H1 (cell line): Measurements from ENCODE around the gene LNX2. TPM values are rescaled to one million over a fixed set of nuclear protein-coding genes. Genes with fewer than 3 reads are reported as not detected.

Source experiments
- USF2 ChIP-seq: IDR thresholded peaks from 2 replicates; pipeline ENCODE4 v1.6.1; 2011; ENCODE audit warnings: low read length, improper control_type of control experiment
- ZNF274 ChIP-seq: IDR thresholded peaks from 2 replicates; pipeline ENCODE4 v1.7.0; 2012; ENCODE audit warnings: low read length, borderline replicate concordance; ENCODE audit errors: extremely low read depth
- polyA plus RNA-seq, 7 experiments: library from polyadenylated mRNA; depleted of rRNA in 3 of 7; stranded (reverse) in 5 of 7; unstranded in 2 of 7; fragments of >200 nt in 5 of 7; fragments of 200-250 nt in 2 of 7; gene quantifications; 1 replicate in 5 of 7; 2 replicates in 1 of 7; 4 replicates in 1 of 7; pipeline versions ENCODE4 v1.2.1 to v1.2.3, GENCODE V29; 2011 to 2013; ENCODE audit warnings: missing spikeins in 2 of 7, mixed read lengths in 2 of 7
- total RNA-seq: library from RNA; stranded (reverse); fragmentation: NEBNext Ultra II Directional; extraction: Animal tissue kit (Norgen Biotek cat#: 25700); gene quantifications from 2 replicates; pipeline ENCODE4 v1.2.1, GENCODE V29; 2021

Gene LNX2
- total and polyA plus RNA-seq, 2 of the 8 experiments (the other 6 are each of a cell fraction or from before 2014, with no cell fraction given) = 6.4 to 13.9 TPM

DNA sequence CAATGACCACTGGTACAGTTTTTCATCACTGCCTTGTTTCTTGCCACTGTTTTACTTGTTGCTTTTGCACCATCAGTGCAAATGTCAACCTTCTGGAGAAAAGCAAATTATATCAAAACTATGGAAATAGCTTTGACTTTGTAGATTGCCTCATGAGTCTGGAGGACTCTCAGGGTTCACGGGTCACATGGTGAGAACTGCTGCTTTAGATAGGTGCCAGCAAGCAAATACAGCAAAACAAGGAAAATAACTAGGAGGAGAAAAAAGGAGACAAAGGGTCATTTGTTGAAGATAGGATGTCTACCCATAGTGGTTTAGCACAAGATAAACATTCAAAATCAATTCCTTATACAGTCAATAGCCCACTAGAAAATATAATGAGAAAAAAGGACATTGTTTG, 34.5 kb upstream of the LNX2 start (continued):
- TF ChIP-seq USF2 = no peak
- TF ChIP-seq ZNF274 = no peak
